Measurements from ENCODE around the gene KIAA1217. TPM values are rescaled to one million over a fixed set of nuclear protein-coding genes. Genes with fewer than 3 reads are reported as not detected.

The KIAA1217 gene
- total and polyA plus RNA-seq, 9 of the 15 experiments (the other 6 are each of a cell fraction or from before 2014, with no cell fraction given), result 0.04 TPM; not detected in 8

- TF ChIP-seq, protein P1, sequence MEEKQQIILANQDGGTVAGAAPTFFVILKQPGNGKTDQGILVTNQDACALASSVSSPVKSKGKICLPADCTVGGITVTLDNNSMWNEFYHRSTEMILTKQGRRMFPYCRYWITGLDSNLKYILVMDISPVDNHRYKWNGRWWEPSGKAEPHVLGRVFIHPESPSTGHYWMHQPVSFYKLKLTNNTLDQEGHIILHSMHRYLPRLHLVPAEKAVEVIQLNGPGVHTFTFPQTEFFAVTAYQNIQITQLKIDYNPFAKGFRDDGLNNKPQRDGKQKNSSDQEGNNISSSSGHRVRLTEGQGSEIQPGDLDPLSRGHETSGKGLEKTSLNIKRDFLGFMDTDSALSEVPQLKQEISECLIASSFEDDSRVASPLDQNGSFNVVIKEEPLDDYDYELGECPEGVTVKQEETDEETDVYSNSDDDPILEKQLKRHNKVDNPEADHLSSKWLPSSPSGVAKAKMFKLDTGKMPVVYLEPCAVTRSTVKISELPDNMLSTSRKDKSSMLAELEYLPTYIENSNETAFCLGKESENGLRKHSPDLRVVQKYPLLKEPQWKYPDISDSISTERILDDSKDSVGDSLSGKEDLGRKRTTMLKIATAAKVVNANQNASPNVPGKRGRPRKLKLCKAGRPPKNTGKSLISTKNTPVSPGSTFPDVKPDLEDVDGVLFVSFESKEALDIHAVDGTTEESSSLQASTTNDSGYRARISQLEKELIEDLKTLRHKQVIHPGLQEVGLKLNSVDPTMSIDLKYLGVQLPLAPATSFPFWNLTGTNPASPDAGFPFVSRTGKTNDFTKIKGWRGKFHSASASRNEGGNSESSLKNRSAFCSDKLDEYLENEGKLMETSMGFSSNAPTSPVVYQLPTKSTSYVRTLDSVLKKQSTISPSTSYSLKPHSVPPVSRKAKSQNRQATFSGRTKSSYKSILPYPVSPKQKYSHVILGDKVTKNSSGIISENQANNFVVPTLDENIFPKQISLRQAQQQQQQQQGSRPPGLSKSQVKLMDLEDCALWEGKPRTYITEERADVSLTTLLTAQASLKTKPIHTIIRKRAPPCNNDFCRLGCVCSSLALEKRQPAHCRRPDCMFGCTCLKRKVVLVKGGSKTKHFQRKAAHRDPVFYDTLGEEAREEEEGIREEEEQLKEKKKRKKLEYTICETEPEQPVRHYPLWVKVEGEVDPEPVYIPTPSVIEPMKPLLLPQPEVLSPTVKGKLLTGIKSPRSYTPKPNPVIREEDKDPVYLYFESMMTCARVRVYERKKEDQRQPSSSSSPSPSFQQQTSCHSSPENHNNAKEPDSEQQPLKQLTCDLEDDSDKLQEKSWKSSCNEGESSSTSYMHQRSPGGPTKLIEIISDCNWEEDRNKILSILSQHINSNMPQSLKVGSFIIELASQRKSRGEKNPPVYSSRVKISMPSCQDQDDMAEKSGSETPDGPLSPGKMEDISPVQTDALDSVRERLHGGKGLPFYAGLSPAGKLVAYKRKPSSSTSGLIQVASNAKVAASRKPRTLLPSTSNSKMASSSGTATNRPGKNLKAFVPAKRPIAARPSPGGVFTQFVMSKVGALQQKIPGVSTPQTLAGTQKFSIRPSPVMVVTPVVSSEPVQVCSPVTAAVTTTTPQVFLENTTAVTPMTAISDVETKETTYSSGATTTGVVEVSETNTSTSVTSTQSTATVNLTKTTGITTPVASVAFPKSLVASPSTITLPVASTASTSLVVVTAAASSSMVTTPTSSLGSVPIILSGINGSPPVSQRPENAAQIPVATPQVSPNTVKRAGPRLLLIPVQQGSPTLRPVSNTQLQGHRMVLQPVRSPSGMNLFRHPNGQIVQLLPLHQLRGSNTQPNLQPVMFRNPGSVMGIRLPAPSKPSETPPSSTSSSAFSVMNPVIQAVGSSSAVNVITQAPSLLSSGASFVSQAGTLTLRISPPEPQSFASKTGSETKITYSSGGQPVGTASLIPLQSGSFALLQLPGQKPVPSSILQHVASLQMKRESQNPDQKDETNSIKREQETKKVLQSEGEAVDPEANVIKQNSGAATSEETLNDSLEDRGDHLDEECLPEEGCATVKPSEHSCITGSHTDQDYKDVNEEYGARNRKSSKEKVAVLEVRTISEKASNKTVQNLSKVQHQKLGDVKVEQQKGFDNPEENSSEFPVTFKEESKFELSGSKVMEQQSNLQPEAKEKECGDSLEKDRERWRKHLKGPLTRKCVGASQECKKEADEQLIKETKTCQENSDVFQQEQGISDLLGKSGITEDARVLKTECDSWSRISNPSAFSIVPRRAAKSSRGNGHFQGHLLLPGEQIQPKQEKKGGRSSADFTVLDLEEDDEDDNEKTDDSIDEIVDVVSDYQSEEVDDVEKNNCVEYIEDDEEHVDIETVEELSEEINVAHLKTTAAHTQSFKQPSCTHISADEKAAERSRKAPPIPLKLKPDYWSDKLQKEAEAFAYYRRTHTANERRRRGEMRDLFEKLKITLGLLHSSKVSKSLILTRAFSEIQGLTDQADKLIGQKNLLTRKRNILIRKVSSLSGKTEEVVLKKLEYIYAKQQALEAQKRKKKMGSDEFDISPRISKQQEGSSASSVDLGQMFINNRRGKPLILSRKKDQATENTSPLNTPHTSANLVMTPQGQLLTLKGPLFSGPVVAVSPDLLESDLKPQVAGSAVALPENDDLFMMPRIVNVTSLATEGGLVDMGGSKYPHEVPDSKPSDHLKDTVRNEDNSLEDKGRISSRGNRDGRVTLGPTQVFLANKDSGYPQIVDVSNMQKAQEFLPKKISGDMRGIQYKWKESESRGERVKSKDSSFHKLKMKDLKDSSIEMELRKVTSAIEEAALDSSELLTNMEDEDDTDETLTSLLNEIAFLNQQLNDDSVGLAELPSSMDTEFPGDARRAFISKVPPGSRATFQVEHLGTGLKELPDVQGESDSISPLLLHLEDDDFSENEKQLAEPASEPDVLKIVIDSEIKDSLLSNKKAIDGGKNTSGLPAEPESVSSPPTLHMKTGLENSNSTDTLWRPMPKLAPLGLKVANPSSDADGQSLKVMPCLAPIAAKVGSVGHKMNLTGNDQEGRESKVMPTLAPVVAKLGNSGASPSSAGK (IDR thresholded peaks at IDR 0.05), result no peak
- no peak for TF ChIP-seq ZNF41 (CRISPR knock-in tag; conservative IDR thresholded peaks at IDR 0.05)
Measured at GRCh38 chr10:24381235-24382010, 172.5 kb downstream of the KIAA1217 start (continued).
